ENCODE data around the gene S100A16. TPM values are rescaled to one million over a fixed set of nuclear protein-coding genes. Genes with fewer than 3 reads are reported as not detected.
A peak's percentile ranks its signal among the peaks of the same experiment; 100 is the strongest.

Gene S100A16
- total RNA-seq, 1 experiment from 2014 or later: 196 TPM

- no peaks in the 10 kb centered on the region for H3K9me3 ChIP-seq (ENCODE audit: control insufficient read depth in 1 of 2, insufficient read depth in 1 of 2, low read depth in 1 of 2, low read length in 2 of 2)
- no peaks in the 10 kb centered on the region for H3K27me3 ChIP-seq (ENCODE audit: insufficient read depth, low read length)
- CTCF ChIA-PET: interaction anchor here (1.1 to 2.2 kb wide), 2 partner anchors 10 to 26 kb away, joined by 3 to 8 read pairs; no protein-coding TSS in a partner anchor
- no peak for TF ChIP-seq RAD21 (IDR thresholded peaks at IDR 0.05; ENCODE audit: low read depth)
- no peak for TF ChIP-seq SP1 (IDR thresholded peaks at IDR 0.05; ENCODE audit: low read depth)
- no peak for TF ChIP-seq POLR2AphosphoS5 (IDR thresholded peaks at IDR 0.05; ENCODE audit: low read depth, low read length)
- no peak for TF ChIP-seq SIN3A (IDR thresholded peaks at IDR 0.05; ENCODE audit: low read depth)
- no peak for TF ChIP-seq ZNF274 (IDR thresholded peaks at IDR 0.05; ENCODE audit: low read depth, low read length)
- no peak for TF ChIP-seq JUND (IDR thresholded peaks at IDR 0.05)
- TF ChIP-seq ELF1 (IDR thresholded peaks at IDR 0.05; ENCODE audit: borderline replicate concordance, low read depth): no peak
- no peak for TF ChIP-seq EGR1 (IDR thresholded peaks at IDR 0.05; ENCODE audit: low read depth)
- TF ChIP-seq EZH2phosphoT487 (IDR thresholded peaks at IDR 0.05; ENCODE audit: borderline replicate concordance): no peak
- TF ChIP-seq ZBTB33 (IDR thresholded peaks at IDR 0.05; ENCODE audit: extremely low read depth, insufficient replicate concordance, low read length): no peak
- no peak for TF ChIP-seq CEBPB (IDR thresholded peaks at IDR 0.05; ENCODE audit: low read depth)
- TF ChIP-seq, protein P1, sequence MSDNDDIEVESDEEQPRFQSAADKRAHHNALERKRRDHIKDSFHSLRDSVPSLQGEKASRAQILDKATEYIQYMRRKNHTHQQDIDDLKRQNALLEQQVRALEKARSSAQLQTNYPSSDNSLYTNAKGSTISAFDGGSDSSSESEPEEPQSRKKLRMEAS (IDR thresholded peaks at IDR 0.05): no peak
- TF ChIP-seq, protein P2, sequence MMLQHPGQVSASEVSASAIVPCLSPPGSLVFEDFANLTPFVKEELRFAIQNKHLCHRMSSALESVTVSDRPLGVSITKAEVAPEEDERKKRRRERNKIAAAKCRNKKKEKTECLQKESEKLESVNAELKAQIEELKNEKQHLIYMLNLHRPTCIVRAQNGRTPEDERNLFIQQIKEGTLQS (IDR thresholded peaks at IDR 0.05): no peak
- no peak for TF ChIP-seq ZFX (IDR thresholded peaks at IDR 0.05)
- TF ChIP-seq, protein P3, sequence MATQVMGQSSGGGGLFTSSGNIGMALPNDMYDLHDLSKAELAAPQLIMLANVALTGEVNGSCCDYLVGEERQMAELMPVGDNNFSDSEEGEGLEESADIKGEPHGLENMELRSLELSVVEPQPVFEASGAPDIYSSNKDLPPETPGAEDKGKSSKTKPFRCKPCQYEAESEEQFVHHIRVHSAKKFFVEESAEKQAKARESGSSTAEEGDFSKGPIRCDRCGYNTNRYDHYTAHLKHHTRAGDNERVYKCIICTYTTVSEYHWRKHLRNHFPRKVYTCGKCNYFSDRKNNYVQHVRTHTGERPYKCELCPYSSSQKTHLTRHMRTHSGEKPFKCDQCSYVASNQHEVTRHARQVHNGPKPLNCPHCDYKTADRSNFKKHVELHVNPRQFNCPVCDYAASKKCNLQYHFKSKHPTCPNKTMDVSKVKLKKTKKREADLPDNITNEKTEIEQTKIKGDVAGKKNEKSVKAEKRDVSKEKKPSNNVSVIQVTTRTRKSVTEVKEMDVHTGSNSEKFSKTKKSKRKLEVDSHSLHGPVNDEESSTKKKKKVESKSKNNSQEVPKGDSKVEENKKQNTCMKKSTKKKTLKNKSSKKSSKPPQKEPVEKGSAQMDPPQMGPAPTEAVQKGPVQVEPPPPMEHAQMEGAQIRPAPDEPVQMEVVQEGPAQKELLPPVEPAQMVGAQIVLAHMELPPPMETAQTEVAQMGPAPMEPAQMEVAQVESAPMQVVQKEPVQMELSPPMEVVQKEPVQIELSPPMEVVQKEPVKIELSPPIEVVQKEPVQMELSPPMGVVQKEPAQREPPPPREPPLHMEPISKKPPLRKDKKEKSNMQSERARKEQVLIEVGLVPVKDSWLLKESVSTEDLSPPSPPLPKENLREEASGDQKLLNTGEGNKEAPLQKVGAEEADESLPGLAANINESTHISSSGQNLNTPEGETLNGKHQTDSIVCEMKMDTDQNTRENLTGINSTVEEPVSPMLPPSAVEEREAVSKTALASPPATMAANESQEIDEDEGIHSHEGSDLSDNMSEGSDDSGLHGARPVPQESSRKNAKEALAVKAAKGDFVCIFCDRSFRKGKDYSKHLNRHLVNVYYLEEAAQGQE (IDR thresholded peaks at IDR 0.05; ENCODE audit: low read depth): no peak
- TF ChIP-seq CBX3 (IDR thresholded peaks at IDR 0.05; ENCODE audit: low read depth): no peak
- no peak for TF ChIP-seq SRF (IDR thresholded peaks at IDR 0.05; ENCODE audit: low read depth)
- TF ChIP-seq FOSL1 (IDR thresholded peaks at IDR 0.05; ENCODE audit: low read depth): no peak
- TF ChIP-seq TCF7L2 (IDR thresholded peaks at IDR 0.05; ENCODE audit: borderline replicate concordance, extremely low read depth, insufficient read depth, insufficient read length): no peak
- no peak for TF ChIP-seq CTCF (IDR thresholded peaks at IDR 0.05 in 2 of 3, conservative IDR thresholded peaks at IDR 0.05 in 1 of 3; ENCODE audit: borderline replicate concordance in 1 of 3, insufficient read depth in 1 of 3, low read depth in 2 of 3, low read length in 2 of 3)
- no peaks in the 10 kb centered on the region for H3K79me2 ChIP-seq (ENCODE audit: insufficient read depth, low read length)
- no peaks in the 10 kb centered on the region for H4K20me1 ChIP-seq (ENCODE audit: insufficient read depth)
- no peak for DNase-seq (ENCODE audit: low read depth, low spot score)
- POLR2A ChIA-PET: interaction anchor here (1.0 to 1.1 kb wide), 2 partner anchors 12 to 49 kb away, joined by 3 to 4 read pairs; partner anchors contain the start of gene S100A13
- H3K4me2 ChIP-seq (ENCODE audit: low read length): 0 out of 2 replicates have a peak overlapping the region, but pooled peaks have one; percentile 6
- H3K27ac ChIP-seq (ENCODE audit: low read depth, low read length): no peak overlapping the region
- no peaks in the 10 kb centered on the region for H3K9me2 ChIP-seq (ENCODE audit: insufficient read depth)
- no peak overlapping the region for H3K9ac ChIP-seq (ENCODE audit: low read length)
- no peak overlapping the region for H3K4me3 ChIP-seq (replicated peaks in 1 of 2; ENCODE audit: low read depth in 1 of 2, low read length in 2 of 2)
- BruUV-seq (replicated peaks): no TSS peak
- H3K4me1 ChIP-seq (ENCODE audit: control insufficient read depth in 1 of 2, insufficient read depth in 2 of 2, low read length in 2 of 2): peaks cover 4 to 24% of the 10 kb centered on the region in 2 experiments; a peak in 3 of 4 replicates
- no peak overlapping the region for H2AFZ ChIP-seq (ENCODE audit: low read depth, low read length, poor library complexity, severe bottlenecking)
- intact Hi-C loops (cut with micrococcal nuclease): no loop called here
- no peak for ATAC-seq
- RAD21 ChIA-PET (ENCODE audit: low non-redundant PET in 1 of 2, low total read pairs in 2 of 2, uncharacterized antibody in 2 of 2, unreplicated experiment in 2 of 2): no interaction called here
- H3K36me3 ChIP-seq (ENCODE audit: control insufficient read depth in 1 of 2, insufficient read depth in 2 of 2, low read length in 2 of 2): no peaks in the 10 kb centered on the region
Measured at GRCh38 chr1:153578490-153578889, 34.4 kb downstream of the S100A16 start.

Measured in HCT116 (cell line).